Activated CD8-positive, alpha-beta memory T cell treated with anti-CD3 and anti-CD28 coated beads, Interleukin-2, amount 50 U/mL, for 24 hours (primary cell): Measurements from ENCODE around the gene P3H2.

Experiments used
- DNase-seq: peaks from one replicate; pipeline ENCODE4 v3.0.0-alpha.2; 2020; ENCODE audit errors: extremely low read depth

Gene P3H2

GRCh38 chr3:189945935-189946709 is 174.6 kb downstream of the P3H2 start:
- DNase-seq, result no peak

GRCh38 chr3:189944285-189945145 is 176.2 kb downstream of the P3H2 start:
- no peak for DNase-seq

- DNase-seq, result no peak
Measured at GRCh38 chr3:189942948-189943347, 177.7 kb downstream of the P3H2 start.

- DNase-seq, result no peak
Measured at GRCh38 chr3:189941679-189942078, 179.0 kb downstream of the P3H2 start.

- no peak for DNase-seq
Measured at GRCh38 chr3:189941125-189941524, 179.6 kb downstream of the P3H2 start.

DNA sequence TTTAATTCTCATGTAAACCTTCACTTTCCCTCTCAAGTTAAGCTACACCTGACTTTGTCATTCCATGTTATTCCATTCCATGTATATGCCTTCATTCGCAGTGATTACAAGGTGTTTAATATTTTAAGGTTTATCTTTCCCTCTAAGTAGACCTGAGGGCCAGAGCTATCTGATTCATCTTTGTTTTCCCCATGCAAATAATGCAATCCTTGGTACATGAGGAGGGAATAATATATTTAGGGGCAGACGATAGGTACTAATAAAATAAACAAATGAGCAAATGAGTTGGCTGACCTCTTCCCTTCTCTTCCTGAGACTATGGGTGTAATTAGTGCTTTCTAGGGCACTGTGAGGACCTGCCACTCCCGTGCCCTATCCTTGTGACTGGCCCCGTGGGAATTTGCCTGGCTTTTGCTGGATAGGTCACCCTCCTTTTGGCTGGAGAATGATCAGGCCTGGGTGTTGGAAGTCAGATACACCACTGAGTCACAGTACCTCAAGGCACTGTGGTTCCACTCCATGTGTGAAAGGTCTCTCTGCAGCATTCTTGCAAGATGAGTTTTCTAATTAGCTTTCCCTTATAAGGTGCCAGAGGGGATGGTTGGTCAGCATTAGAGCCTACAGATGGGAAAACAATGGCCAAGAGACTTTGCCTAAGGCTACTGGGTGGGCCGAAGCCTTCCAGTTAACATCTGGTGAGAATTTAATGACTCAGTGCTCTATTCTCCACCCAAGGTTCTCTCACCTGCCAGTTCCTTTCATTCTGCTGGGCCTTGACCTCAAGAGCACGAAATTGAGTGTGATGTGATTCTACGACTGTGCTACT is 183.2 kb downstream of the P3H2 start:
- DNase-seq, result no peak

GRCh38 chr3:189936201-189936945 is 184.3 kb downstream of the P3H2 start:
- no peak for DNase-seq

GRCh38 chr3:189927975-189928895 is 192.5 kb downstream of the P3H2 start:
- no peak for DNase-seq

GRCh38 chr3:189921770-189922169 is 198.9 kb downstream of the P3H2 start:
- DNase-seq, result no peak

- no peak for DNase-seq
Measured at GRCh38 chr3:189914799-189915198, 205.9 kb downstream of the P3H2 start.

DNA sequence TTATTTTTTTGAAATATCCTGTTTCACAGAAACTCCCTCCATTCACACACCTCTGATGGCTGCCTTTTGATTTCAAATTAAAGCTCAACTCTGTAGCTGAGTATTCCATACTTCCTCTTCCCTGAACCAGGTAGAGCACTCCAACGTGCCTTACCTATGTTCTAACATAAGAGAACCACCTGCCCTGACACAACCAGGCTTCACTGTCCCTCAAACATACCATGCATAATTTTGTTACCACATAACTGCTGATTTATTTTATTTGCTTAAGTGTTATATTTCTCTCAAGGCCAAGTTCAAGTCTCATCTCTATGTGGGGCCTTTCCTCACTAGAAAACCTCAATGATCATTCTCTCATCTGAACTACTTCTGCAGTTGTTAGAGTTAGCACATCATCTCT is 209.7 kb downstream of the P3H2 start:
- DNase-seq, result no peak

GRCh38 chr3:189909573-189909972 is 211.1 kb downstream of the P3H2 start:
- no peak for DNase-seq

- DNase-seq, result no peak
Measured at GRCh38 chr3:189909139-189909538, 211.6 kb downstream of the P3H2 start.

GRCh38 chr3:189908646-189909045 is 212.1 kb downstream of the P3H2 start:
- no peak for DNase-seq

GRCh38 chr3:189907803-189908202 is 212.9 kb downstream of the P3H2 start:
- DNase-seq, result no peak
